ENCODE data around the gene CEP135.
"Not testable (repeated sequence)": the region's sequence is repeated elsewhere in the genome, so short reads cannot be mapped to it uniquely, and the experiment has no call there.

CEP135 gene

DNA sequence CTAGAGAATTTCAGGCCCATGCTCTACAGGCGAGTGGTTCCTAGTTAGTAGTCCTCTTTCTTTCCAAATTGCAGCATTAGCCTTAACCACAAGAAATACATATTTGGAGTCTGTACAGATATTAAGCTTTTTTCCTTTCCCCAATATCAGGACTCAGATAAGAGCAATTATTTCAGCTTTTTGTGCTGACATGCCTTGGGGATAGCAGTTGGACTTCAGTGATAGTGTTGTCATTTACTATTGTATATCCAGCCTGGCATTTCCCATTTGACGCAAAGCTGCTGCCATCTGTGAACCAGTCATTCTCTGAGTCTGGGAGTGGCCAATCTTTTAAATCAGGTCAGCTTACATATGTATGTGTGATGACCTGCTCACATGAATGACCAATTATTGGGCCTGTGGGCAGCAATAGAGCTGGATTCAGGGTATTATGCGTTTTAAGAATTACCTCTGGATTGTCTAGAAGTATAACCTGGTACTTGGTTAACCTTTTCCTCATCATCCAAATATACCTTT lies 6.8 kb upstream of the CEP135 start:
- no peak for DNase-seq

DNA sequence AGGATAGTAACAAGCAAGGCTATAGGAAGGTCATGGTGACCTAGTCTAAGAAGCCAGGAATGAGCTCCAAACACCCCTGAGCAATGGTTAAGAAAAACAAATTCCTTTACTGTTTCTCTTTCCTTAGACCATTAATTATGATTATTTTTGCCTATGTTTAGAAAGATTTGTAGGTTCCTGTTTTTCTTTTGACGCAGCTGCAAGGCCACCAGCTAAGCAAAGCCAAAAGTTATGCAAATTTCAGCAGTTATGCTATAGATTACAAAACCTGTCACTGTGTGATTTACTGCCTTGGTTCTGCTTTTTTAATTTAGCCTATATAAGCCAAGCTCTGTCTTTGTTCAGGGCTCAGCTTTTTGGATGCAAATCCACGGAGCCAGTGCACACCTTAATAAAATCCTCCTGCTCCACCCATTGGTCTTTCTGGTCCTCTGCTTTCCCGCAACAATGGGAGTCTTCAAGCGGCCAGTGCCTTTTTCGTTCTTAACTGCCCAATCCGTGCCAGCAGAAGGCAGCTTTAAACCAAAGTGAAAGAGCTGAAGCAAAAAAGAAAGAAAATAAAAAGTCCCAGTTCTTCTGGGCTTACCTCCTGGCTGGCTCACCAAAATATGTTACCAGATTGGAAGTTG lies 1.4 kb upstream of the CEP135 start:
- DNase-seq, result peak; percentile 34

DNA sequence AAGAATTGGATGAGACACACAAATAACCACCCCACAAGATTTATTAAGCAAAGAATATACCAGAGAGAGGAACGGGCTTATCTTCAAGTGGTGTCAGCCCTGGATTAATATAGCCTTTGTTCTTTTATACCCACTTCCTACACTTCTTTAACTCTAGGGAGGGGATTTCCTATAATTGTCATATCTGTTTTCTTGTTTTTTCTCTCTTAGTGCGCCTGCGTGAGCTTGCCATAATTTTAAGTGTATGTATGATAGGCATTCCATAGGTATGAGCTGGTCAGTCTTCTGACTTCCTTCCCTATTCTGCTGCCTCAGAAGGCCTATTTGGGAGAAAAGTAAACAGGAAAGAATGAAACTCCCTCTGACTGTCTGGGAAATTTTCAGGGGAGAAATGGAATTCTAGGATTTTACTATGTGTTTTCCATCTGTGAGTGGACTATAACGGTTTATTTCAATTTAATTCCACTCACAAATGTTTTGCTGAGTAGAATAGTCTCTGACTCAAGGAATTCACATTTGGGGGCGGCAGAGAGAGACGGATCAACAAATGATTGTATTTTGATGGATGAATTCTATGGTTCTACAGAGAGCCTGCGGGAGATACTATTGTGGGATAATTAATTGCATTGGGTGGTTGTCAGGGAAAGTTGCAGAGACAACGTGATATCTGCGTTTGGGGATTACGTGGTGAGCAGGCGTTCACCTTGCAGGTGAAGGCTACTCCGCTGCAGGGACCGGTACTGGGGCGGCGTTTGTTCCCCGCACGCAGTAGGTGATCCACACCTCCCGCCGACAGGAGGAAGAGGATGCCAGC lies 626 bp upstream of the CEP135 start:
- DNase-seq, result peak; percentile 54

DNA sequence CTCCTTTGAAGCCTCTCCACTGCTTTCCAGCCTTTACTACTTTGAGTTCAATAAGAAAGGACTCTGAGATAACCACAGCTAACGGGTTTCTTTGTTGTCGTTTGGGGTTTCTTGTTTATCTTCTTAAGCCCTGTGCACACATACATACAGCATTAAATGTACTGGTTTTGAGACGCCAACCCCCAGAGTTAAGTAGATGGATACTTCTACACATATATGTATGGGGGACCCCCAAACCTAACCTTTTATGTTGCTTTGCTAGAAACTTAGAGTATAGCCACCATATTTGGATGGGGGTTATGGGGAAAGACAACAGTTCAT lies 697 bp downstream of the CEP135 start:
- no peak for DNase-seq

DNA sequence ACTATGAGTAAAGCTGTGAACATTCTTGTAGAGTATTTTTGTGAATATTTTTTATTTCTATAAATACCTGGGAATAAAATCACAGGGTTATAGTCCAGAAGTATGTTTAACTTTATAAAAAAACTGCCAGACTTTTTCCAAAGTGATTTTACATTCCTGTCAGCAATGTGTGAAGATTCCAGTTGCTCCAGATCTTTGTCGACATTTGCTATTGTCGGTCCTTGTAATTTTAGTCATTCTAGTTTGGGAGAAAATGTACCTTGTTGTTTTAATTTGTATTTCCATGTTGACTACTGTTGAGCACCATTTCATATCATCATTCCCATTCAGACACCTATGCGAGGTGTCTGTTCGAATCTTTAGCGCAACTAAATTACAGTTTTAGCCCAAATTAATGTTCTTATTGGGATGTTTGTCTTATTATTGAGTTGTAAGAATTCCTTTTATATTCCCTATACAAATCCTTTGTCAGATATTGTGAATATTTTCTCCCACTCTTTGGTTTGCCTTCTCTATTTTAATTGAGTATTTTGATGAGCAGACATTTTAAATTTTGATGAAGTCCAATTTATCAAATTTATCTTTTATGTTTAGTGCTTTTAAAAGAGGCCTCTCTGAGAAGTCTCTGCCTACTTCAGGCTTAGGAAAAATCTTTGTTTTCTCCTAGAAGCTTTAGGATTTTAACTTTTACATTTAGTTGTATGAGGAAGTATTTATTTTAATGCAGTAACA lies 2.6 kb downstream of the CEP135 start:
- no peak for DNase-seq

DNA sequence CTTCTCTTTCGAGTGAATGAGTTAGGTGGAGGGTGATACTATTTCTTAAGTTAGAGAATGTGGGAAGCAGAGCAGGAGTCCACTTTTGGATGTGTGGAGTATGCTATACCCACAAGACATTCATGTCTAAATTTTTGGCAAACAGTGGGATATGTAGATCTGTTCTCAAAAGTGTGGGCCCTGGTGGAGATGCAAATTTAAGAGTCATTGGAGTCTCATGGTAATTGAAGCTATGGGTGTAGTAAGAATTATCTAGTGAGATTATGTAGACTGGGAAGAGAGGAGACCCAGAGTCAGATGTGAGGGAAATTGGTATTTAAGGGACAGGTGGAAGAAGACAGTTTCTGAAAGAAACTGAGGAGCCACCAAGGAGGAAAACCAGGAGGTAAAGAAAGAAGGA lies 7.0 kb downstream of the CEP135 start:
- no peak for DNase-seq

DNA sequence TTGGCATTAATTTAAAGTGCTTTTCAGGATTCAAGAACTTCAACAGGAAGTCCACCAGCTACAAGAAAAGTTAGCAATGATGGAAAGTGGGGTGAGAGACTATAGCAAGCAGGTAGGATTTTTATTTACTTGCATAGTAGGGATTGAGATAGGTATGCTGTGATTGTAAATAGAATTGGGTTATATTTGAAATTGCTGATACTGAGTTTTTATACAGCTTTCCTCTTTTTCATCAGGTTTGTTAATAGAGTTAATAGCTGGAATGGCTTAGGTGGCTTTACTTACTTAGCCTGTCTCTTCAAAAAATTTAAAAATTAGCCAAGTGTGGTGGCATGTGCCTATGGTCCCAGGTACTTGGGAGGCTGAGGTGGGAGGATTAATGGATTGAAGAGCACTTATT lies 10.9 kb downstream of the CEP135 start:
- DNase-seq, result no peak

DNA sequence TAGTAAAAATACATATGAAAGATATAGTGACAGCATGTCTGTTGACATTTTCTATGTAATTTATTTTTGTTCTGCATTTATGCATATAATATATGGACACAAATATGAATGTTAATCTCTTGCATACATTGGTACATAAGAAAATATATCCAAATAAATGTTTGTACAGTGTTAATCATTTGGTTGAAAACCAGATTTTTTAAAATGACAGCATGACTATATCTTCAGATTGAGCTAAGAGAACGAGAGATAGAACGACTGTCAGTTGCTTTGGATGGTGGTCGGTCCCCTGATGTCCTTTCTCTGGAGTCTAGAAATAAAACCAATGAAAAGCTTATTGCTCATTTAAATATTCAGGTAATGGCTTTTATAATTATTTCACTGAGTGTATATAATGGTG lies 15.3 kb downstream of the CEP135 start:
- DNase-seq, result no peak

DNA sequence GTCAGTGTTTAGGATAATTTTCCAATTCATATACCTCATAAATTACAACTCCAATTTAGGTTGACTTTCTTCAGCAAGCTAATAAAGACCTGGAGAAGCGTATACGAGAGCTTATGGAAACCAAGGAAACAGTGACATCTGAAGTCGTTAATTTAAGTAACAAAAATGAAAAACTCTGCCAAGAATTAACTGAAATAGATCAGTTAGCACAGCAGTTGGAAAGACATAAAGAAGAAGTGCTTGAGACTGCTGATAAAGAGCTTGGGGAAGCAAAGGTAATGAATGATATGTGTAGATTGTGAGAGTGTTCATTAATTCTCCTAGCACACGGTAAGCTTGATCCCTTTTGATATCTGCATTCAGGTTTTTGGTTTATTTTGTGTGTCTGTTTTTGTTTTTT lies 16.8 kb downstream of the CEP135 start:
- no peak for DNase-seq

DNA sequence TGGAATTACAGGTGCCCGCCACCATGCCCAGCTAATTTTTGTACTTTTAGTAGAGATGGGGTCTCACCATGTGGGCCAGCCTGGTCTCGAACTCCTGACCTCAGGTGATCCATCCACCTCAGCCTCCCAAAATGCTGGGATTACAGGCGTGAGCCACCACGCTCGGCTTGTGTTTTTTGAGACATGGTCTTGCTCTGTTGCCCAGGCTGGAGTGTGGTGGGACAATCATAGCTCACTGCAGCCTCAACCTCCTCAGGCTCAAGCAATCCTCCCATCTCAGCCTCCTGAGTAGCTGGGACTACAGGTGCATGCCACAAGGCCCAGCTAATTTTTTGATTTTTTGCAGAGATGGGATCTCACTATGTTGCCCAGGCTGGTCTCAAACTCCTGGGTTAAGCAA lies 17.6 kb downstream of the CEP135 start:
- not testable (repeated sequence) for DNase-seq

DNA sequence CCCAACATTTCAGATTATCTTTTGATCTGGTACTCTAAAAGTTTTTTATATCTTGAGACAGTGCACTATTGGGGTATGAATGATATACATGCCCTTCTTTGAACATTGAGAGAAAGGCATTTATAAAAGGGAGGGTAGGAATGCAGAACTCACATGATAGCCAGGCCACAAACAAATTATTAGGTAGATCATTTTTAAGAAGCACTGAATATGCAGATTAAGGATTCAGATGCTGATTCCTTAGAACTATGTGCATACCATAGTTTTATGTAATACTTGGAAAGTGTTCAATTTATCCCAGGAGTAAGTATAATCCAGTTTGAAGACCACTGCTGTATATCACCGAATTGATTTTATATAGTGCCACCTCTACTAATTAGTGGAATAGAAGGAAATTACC lies 18.6 kb downstream of the CEP135 start:
- DNase-seq, result no peak

DNA sequence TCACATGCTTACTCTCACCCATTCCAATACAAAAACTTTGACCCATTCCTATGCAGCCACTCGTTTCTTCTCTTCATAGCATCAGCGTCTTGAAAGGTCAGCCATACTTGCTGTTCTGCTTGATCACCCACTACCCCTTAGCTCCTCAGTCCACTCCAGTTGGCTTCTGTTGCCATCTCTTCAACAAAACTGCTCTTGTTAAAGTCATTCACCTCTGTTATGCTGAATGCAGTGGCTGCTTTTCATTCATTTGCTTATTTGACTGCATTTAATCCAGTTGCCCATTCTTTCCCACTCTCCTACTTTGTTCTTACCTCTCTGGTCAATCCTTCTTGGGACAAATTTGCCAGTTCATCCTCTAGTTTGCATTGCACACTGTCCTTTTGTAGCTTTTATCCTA lies 24.9 kb downstream of the CEP135 start:
- DNase-seq, result no peak

DNA sequence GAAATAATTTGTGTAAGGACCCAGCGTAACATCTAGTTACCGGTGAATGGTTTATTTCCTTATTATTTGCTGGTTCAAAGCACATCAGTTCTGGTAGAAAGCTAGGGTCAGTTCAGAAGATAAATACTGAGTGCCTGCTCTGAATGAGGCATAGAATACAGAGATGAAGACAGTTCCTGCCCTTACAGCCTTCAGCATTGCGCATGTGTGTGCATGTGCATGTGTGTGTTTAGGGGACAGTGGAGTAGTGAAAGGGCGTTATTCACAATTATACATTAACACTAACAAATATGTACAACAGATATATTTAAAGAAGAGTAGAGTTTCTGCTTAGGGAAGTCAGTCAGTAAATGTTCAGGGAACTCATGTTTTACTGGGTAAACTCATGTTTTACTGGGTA lies 29.1 kb downstream of the CEP135 start:
- DNase-seq, result no peak

DNA sequence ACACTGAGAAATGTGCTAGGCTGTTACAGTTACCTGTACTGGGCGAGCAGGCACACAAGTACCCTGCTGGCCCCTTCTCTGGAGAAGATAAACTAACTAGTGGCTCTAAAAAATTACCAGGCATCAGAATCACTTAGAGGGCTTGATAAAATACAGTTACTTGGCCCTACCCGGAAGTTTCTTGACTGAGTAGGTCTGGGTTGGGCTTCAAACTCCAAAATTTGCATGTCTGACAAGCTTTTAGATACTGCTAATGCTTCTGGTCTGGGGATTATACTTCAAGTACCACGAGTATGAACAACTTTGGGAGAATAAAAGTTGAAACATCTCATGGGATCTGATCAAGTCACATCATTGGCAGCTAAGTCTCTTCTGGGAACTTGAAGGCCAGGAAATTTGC lies 30.8 kb downstream of the CEP135 start:
- no peak for DNase-seq

DNA sequence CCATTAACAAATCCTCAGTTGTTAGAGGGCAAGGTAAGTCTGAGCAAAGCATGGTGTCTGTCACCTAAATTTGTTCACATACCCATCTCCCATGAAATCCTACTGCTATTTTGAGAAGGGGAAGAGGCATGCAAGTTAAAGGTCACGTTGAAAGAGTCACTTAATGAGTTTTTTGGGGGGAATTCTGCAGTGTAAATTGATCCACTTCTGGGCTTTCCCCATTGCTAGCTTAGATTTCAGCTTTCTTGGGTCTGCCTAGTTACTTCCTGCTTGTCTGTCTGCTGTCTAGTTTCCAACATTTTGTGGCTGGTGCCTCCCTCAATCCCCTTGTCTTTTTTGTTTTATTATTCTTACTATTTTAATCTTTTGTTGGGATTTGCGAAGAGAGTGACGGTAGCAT lies 32.0 kb downstream of the CEP135 start:
- DNase-seq, result no peak

DNA sequence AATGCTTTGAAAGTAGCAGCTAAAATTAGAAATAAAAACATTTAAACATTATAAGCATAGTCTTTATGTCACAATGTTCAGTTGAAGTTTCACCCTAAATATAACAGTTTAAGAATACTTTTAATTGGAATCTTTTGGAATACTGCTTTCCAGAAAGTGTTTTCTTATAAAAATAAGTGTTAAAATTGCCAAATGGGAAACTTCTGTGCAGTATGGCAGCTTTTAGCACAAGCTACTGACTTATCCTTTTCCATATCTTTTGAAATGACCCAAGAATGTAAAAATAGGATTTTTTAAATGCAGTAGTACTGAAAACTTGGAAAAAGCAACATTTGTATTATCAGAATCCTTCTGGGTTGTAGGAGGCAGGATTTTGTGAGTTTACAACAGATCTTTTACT lies 34.2 kb downstream of the CEP135 start:
- DNase-seq, result no peak

DNA sequence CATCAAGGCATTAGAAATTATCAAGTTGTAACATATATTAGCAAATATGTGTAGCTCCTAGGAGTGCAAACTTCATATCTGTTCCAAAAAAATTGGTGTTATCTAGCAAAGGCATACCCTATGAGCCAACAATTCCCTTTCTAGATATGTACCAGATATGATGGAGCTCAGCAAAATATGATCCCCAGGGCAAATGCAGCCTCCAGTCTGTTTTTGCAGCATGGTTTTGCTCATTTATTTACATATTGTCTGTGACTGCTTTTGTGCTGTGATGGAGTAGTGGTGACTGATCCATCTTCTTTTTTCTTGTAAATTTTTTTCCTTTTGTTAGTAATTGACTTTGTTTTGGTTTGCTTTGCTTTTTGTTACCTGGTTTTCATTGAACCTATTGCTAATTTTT lies 41.0 kb downstream of the CEP135 start:
- no peak for DNase-seq

DNA sequence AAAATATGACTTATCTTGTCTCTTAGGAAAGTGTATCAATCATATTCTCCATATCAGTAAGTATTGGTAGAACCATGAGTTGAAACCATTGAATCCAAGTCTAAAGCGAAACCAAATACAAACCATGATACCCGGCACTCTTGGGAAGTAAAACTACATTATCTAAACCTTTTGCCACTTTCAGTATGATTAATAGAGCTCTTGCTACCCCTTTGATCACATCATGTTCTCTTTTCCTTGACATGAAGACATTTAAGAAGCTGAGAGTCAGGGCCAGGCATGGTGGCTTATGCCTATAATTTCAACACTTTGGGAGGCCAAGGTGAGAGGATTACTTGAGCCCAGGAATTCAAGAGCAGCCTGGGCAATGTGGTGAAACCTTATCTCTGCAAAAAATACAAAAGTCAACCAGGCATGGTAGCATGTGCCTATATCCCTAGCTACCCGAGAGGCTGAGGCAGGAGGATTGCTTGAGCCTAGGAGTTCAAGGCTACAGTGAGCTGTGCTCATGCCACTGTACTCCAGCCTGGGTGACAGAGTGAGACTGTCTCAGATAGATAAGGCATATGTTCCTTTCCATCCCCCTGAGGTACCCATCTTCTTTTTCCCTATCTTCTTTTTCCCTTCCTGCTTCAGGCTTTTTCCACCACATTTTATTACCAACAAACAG lies 45.4 kb downstream of the CEP135 start:
- DNase-seq, result no peak

DNA sequence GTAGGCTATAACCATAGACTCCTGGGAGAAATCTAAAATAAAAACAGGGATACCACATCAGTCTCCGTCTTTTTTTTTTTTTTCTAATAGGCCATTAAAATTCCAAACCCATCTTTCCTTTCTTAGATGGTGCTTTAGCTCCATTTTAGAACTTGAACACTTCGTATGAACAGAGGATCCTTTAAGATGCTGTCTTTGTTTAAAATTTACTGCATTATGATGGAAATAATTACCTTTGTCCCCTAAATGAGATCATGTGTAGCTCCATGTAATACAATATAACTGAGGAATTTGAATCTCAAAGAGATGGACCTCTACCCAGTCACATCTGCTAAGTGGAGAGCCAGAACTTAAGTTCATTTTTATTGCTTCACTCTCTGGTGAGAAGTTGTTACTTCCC lies 47.9 kb downstream of the CEP135 start:
- no peak for DNase-seq

DNA sequence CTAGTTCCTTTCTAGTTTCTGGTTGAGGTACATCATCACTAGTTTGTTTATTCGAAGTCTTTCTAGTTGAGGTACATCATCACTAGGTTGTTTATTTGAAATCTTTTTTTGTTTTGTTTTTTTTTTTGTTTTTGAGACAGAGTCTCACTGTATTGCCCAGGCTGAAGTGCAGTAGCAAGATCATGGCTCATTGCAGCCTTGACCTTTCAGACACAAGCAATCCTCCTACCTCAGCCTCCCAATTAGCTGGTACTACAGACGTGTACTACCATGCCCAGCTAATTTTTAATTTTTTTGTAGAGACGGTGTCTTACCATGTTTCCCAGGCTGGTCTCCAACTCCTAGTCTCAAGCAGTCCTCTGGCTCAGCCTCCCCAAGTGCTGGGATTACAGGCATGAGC lies 54.9 kb downstream of the CEP135 start:
- DNase-seq, result no peak

DNA sequence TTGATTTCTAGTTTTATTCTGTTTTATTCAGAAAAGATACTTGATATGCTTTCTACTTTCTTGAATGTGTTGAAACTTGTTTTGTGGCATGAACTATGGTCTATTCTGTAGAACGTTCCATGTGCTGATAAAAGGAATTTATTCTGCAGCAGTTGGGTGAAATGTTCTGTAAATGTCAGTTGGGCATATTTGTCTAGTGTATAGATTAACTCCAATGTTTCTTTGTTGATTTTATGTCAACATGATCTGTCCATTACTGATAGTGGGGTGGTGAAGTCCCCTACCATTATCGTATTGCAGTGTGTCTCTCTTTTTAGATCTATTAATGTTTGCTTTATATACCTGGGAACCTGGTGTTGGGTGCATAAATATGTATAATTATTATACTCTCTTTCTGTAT lies 55.5 kb downstream of the CEP135 start:
- no peak for DNase-seq

DNA sequence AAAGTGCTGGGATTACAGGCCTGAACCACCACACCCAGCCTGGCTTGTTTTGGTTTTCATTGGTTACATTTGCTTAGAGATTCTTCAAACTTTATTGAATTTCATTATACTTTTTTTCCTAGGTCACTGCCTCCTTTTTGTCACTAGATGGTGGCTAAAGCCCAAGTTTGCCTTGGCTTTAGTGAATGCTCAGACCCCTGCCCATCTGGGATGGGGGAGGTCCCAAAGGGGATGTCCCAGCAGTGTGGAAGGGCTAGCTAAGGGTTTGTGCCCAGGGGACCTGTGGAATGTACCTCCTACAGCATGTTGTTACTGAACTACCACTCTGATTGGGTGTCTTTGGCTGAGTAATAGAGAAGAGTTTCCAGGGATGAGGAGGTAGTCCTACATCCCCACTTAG lies 58.4 kb downstream of the CEP135 start:
- no peak for DNase-seq

DNA sequence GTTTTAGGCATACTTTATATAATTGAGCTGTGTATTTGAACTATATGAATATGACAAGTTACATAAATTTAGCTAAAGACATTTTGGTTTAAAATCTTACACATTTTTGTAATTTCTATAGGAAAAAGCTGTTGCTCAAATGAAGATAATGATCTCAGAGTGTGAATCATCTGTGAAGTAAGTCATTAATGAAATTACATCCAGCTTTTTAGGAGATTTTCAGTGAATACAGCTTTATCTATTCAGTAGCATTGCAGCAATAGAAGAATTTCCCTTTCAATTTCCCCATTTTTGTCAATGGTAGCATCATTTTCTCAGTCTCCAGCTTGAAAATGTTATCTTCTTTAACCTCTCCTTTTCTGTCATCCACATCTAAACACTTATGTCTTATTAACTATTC lies 59.5 kb downstream of the CEP135 start:
- DNase-seq, result no peak

DNA sequence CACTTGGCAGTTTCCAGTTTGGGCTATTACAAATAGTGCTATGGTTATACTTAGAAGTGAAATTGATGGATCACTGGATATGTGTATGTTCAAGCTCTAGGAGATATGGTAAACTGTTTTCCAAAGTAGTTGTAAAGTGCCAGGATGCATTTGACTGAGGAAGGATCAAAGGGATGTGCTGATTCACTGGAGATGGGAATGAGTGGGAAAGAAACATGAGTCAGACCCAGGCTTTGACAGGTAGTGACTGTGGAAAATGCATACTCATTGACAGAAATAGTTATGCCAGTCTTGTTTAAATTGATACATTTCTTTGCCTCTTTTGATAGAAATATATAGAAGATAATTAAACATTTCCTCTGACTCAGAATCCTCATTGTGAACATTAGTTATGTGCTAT lies 77.9 kb downstream of the CEP135 start:
- no peak for DNase-seq

Data from T1000 (cell line).